GM18861 (cell line): ENCODE measurements around the gene KAZALD1.
"Not testable (repeated sequence)": the region's sequence is repeated elsewhere in the genome, so short reads cannot be mapped to it uniquely, and the experiment has no call there.

ENCODE experiments used
- ATAC-seq: cut with Tn5 transposase; IDR thresholded peaks from one replicate; pipeline ENCODE4 v1.9.1; 2021; ENCODE audit not compliant: unreplicated experiment

KAZALD1 gene

DNA sequence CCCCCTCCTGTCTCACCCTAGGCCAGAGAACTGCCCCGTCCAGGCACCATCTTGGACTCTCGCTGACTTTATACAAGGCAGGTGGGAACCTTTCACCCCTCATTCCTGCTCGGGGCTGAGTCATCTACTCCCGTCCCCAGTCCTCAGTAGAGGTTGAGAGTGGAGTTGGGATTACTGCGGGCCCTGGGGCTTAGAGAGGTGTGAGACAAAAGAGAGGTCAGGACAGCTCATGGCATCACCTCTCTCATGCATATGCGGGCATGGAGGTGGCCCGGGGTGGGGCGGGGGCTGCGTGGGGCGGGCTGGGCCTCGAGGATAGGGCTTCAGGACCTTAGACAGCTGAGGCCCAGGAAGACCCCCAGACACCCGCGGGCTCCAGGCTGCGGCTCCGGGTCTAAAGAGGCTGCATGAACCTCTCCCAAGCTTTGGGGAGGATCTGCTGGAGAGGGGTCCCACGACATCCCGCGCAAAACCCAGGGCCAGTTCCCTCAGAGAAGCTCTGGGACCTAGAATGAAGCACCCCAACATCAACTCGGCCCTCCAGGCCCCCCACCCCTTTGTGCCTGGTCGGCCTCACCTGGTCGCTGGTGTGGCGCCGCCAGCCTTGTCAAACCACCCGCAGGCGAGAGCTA lies 31.2 kb upstream of the KAZALD1 start:
- ATAC-seq = no peak

DNA sequence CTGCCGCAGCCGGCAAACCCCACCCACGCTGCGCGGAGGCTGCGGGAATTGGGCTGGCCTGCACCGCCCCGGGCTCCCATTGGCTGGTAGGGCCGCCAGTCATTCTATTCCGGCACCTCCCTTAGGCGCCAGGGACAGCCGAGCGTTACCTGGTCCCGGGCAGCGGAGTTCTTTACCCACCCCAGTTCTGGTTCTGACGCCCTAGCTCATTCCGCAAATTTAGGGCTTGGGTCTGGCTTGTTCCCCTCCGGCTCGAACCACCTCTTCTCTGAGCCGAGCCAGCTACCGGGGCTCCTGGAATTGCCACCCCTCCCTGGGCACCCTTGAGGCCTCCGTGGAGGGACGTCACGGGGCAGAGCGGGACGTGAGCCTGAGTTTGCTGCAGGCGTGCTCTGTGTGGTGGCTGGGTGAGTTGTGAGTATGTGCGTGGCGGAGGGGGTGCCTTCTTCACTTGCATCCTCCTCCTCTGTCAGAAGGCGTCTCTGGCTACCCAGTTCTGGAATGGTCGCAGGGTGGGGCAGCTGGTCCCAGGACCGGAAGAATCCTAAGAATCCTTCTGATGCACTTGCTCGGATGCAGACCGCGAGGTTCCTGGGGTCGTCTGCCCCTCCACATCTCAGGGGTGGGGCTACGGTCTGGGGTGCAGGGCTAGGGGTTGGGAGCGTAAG lies 30.5 kb upstream of the KAZALD1 start, which contains the start of the genes PDZD7 and SFXN3:
Gene PDZD7, minus strand, starts transcription at position 2 of the 668 bp plus-strand sequence. CDS start 910 bp downstream, outside the sequence.
Gene SFXN3, plus strand, starts transcription at position 107 of the 668 bp plus-strand sequence. CDS start 3,461 bp downstream, outside the sequence.
- ATAC-seq = peak; percentile 78

DNA sequence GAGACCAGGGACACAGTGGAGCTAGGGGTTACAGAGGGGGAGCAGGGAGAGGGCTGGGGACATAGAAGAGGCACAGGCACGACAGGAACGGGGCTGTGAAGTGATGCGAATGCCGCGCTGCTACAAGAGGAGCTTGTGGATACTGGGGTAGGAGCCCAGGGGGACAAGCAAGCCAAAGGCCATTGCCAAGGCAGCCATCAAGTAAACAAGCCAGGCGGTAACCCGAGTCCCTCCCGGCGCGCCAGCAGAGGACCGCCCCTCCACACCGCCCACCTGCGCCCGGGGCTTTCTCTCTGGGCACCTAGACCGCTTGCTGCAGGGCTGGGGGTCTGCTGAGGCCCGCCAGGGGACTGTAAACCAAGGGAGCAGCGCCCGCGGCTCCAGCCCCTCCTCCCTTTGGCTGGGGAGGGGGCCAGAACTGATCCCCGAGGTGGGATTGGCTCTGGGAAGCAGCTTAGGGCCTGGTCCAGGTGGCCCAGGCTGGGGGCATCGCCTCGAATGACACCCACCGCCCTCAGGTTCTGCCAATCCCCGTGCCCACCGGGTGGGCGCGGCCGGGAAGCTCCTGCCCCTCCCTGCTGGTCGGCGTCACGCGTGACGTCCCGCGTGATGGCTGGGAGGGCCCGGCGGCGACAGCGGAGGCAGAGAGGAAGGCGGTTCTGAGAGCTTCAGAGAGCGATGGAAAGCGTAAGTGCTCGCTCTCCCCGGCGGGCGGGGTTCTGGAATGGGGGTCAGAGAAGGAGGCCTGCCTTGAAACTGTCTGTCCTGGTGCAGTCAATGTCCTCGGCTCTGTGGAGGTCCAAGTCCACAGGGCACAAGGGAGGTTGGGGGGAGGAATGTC lies 29.8 kb upstream of the KAZALD1 start:
- no peak for ATAC-seq

DNA sequence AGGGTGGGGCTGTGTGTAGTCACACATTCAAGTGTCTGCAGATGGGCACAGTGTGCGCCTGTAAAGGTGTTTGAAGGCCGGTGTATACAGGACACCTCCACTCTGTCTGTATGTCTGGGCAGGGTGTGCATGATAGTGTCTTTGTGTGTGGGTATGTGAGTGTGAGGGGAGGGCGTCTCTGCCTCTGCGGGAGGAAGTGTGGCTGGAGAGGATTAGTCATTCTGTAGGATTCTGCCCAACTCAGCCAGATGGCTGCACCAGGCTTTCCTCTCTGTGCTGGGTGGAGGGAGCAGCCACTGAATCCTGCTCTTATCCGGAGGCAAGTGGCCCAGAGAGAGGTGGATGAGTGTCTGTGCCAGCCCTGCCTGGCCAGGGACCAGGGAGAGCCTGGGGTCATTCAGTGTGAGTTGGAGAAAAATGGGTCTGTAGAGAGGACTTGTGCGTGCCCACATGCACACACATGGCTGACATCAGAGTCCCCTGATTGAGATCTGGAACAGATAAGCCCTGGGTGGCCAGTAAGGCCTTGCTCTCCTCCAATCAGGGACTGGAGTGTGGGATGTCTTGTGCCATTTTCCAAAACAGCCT lies 29.1 kb upstream of the KAZALD1 start:
- no peak for ATAC-seq

DNA sequence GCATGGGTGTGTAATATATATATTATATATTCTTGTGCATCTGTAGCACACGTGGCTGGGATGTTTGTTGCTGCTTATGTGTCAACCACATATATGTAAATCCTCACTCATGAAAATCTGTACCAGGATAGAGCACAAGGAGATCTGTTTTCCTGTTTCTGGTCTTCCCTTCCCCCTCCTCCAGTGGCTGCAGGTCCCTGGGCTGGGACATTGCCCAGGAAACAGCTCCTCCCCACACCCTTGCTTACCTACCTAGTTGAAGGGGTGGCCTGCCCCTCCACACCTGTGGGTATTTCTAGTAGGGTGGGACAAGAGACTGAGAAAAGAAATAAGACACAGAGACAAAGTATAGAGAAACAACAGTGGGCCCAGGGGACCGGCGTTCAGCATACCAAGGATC lies 28.5 kb upstream of the KAZALD1 start:
- no peak for ATAC-seq

DNA sequence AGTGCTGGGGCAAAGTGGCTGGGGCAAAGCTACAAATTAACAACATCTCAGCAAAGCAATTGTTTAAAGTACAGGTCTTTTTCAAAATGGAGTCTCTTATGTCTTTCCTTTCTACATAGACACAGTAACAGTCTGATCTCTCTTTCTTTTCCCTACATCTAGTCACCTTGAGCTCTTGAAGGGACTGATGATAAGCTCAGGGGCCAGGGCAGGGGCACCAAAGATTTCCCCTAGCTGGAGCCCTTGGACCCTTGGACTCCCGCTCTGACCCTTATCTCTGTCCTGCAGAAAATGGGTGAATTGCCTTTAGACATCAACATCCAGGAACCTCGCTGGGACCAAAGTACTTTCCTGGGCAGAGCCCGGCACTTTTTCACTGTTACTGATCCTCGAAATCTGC lies 27.4 kb upstream of the KAZALD1 start:
- not testable (repeated sequence) for ATAC-seq

DNA sequence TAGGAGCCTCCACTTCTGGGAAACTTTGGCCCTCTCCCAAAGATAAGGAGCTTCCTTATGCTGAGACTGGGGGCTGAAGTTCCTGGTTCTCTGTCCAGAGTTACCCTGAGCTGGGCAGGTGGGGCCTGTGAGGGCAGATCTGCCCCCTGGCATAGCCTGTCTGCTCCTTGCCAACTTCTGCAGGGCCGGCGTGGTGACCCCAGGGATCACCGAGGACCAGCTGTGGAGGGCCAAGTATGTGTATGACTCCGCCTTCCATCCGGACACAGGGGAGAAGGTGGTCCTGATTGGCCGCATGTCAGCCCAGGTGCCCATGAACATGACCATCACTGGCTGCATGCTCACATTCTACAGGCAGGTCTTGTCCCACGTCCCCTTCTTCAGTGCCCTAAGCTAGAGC lies 26.5 kb upstream of the KAZALD1 start:
- no peak for ATAC-seq

DNA sequence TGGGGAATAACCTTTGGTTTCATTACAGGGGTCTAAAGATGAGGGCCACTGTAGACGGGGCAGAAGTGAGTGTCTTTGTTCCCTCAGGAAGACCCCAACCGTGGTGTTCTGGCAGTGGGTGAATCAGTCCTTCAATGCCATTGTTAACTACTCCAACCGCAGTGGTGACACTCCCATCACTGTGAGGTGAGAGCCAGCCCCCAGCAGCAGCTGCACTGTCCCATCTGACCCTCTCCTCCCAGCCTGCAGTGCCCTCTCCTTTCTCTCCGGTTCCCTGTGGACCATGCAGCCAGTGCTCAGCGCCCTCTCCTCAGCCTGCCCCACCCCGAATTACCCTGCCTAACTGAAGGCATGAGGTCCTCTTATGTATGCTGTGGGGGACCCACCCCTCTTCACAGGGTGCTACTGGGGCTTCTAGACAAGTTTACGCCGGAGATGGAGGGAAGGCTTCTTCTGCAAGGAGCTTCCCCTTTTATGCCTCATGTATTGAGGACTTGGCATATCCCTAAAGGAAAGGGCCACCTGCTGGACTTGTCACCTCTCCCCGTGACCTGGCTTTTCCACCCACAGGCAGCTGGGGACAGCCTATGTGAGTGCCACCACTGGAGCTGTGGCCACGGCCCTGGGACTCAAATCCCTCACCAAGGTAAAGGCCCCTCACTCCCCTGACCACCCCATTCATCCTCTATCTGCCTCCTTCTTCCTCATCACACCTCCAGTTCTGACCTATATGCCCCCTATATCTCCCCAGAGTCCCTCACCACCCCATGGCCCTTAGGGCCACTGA lies 25.7 kb upstream of the KAZALD1 start:
- ATAC-seq = no peak

DNA sequence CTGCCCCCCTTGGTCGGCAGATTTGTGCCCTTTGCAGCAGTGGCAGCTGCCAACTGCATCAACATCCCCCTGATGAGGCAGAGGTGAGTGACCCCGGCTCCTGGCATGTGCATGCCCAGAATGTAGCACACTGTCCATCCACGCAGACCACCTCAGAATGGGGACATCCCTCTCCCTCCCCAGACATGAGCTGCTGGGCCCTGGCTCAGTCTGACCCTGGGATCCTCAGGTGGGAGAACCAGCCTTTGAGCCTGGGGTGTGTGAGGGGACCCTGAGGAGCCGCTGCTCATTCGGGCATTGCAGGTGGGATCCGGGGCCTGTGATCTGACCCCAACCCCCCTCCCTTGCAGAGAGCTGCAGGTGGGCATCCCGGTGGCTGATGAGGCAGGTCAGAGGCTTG lies 25.1 kb upstream of the KAZALD1 start:
- ATAC-seq = no peak

DNA sequence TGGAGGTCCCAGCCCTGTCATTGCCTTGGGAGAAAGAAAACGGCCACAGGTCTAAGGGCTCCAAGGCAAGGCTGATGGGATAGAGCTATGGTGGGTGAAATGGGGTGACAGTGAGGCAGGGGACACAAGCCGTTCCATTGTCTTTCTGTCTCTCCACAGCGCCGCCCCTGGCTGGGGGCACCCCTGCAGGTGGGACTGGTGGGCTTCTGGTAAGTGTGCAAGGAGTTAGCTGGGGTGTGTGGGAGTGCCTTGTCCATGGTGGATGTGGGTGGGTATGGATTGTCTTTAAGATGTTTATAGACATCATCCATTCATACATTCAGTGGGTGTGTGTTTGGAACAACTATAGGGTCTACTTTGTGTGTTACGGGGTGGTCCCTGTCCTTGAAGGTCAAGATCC lies 23.3 kb upstream of the KAZALD1 start:
- no peak for ATAC-seq

DNA sequence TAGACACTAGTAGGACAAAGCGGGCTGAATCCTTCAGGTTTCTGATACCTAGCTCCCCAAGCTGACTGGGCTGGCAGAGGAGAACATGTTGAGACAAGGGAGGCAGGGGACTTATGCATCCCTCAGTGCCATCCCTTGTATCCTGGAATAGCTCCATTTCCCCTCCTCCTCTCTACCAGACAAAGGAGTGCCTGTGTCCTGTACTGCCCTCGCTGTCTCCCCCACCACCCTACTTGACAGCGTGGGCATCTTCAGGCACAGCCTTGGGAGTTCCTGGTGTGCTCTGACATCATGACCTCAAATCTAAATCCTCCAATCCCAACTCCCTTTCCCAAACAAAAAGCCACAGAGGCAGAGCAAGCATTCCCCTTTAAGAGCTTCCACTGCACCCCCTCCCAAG lies 21.7 kb upstream of the KAZALD1 start:
- ATAC-seq = no peak

DNA sequence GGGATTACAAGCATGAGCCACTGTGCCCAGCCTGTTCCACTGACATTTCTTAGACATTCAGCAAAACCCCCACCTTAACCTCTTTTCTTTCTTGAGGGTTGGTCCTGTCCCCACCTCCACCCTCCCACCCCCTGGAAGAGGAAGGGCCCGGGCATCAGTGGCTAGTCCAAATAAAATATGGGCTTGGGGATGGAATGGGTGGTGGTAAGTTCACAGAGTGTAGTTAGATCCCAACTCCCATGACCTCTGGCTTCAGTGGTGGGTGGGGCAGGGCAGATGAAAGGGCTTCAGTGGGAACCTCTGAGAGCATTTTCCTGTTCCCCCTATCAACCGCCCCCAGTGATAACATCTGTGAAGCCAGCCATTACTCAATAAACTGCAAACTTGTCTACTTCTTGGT lies 20.9 kb upstream of the KAZALD1 start:
- no peak for ATAC-seq

DNA sequence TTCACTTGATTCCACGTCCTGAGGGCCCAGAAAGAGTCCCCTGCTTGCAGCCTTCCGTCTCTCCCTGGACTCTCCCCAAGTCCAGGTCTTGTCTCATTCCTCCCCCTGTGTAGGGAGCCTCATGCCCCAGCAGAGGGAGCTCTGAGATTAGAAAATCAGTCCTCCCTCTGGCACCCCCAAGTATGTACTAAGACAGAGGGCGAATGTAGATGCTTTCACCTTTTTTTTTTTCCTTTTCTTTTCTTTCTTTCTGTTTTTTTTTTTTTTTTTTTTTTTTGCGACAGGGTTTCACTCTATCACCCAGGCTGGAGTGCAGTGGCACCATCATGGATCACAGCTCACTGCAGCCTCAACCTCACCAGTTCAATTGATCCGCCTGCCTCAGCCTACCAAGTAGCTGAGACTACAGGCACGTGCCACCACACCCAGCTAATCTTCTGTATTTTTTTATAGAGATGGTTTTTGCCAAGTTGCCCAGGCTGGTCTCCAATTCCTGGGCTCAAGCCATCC lies 20.5 kb upstream of the KAZALD1 start:
- ATAC-seq = peak; percentile 56

DNA sequence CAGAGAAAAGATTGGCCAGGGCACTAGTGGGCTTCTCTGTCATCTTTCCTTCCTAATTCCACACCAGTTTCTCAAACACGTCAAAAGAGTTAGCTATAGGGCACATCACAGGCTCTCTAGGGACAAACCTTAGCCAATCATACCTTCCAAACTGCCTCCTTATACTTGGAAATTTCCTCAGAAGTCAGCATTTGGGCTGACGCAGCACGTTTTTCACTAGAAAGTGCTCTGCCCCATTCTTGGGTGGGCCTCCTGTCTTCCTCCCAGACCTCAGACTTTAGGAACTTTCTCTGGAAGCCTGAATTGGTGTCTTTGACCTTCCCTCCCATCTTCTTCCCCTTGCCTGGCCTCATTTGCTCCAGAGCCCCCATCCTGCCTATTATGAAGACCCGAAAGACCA lies 19.7 kb upstream of the KAZALD1 start:
- no peak for ATAC-seq

DNA sequence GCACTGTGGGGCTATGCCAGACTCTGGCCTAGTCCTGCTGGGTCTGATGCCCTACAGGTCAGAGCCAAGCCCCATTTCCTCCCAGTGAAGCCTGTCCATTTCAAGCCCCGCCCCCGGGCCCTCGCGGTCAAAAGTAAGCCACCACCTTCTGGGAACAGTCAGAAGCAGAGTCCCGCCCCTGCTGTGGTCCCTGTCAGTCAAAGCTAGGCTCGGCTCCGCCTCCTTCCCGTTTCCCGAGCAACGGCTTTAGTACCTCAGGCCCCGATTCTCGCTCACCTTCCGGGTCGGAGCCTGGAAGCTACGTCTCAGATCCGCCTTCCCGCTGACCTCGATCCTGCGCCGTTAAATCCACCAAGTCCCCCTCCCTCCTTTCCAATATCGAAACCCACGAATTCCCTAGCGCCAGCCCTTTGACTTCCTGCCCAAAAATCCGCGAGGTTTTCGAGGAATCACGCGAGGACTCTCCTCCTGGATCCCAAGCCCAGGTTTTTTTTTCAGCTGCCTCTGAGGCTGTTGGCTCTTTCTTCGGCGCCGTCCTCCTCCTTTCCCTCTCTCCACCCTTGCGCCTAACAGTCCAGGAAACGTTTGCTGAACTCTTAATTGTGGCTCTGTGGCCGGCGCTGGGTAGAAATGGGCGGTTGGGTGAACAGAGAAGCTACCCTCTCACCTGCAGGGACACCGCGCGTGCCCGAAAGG lies 19.0 kb upstream of the KAZALD1 start:
- peak; percentile 89 for ATAC-seq

DNA sequence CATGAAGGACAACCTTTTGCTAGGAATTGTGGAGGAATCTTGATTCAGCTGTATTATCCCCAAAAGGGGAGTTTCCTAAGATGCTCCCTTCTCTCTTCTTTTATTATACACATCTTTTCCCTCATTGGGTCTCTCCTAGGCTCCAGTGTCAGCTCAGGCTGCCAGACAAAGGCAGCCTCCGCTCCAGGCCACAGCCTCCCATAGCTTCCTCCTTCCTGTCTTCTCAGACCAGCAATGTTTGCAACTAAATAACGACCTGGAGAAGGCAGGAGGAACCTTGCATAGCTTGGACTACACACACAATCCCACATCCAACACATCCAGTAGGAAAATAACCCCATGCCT lies 18.5 kb upstream of the KAZALD1 start:
- no peak for ATAC-seq

DNA sequence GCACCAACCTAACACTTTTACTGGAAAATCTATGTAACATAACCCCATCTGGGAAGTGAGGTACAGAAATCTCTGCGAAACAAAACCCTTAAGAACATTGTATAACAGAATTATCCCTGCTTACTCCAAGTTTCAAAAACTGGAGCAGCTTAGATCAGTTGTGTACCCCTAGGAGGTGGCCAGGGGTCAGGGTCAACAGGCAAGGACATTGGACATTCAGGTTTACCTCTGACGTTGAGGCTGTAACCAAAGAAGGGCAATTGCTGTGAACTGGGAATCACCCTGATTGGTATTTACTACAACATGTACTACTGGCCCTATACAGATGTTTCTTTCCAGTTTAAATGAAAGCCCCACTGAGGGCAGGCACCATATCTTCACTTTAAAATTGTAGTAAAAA lies 17.7 kb upstream of the KAZALD1 start:
- ATAC-seq = no peak

DNA sequence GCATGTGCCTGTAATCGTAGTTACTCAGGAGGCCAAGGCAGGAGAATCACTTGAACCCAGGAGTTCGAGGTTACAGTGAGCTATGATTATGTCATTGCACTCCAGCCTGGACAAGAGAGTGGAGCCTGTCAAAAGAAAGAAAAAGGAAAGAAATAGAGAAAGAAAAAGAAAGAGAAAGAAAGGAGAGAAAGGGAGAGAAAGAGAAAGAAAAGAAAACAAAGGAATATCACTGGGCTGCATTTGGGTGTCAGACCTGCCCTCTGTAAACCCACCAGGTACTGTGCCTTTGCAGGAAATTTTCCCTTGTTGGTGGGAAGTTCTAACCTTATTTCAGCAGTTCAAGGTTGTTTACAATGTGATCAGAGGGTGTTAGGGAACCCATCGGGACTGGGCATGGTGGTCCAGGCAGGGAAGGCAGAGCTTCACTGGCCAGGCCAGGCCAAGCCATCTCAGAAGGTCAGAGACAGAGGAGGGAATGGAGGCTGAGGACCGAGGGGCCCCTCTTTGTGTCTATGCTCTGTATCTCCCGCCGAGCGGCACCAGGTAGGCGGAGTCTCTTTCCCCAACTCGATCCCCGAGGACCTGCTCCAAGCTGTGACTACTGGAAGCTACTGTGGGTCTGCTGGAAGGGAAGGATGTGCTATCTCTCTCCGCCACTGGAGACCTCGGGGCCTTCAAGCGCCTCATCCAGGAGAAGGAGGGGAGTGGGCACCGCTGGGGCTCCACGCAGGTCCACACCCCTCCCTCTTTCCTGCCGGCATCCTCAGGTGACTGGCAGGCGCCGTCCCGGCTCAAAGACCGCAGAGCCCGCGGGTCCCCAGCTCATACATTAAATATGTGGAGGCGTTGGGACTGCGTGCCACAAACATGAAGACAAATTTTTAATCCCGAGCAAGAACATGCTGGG lies 15.2 kb upstream of the KAZALD1 start:
- ATAC-seq = no peak

DNA sequence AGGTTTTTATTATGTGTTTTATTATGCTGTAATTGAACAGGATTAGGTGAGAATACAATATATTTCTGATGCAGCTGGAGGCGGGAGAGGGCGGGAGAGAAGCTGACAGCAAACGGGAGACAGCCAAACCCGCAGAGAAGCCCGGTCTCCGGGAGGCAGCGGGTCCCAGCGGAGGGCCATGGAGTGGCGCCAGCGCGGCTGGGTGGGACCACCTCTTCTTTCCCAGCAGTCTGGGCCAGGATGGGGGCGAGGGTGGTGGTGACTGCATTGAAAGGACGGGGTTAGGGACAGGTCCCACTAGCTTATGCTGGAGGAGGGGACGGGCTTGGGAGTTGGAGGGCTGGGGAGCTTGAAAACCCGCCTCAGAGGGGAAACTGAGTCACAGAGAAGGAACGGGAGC lies 14.5 kb upstream of the KAZALD1 start:
- ATAC-seq = no peak
